Vagina (tissue), 2 donors: Measurements from ENCODE around the gene FAM76B.

Experiments used
- POLR2AphosphoS5 ChIP-seq, 2 donors: sonication (generic); formaldehyde crosslinking; IDR thresholded peaks; one replicate each; pipeline ENCODE4 v1.9.0; 2017; ENCODE audit warnings: antibody characterized with exemption in 2 of 2, mild to moderate bottlenecking in 2 of 2, low read depth in 1 of 2; ENCODE audit not compliant: insufficient read depth in 1 of 2
- TF ChIP-seq, protein P1 (sequence below), 3 experiments: fragments of 450-650 bp in 2 of 3; fragments of 200-600 bp in 1 of 3; sonication (generic) in 1 of 3; IDR thresholded peaks; one replicate each; pipeline ENCODE4 v1.5.1; 2017 to 2019; ENCODE audit warnings: antibody characterized with exemption in 3 of 3, mild to moderate bottlenecking in 2 of 3, moderate library complexity in 2 of 3

DNA sequence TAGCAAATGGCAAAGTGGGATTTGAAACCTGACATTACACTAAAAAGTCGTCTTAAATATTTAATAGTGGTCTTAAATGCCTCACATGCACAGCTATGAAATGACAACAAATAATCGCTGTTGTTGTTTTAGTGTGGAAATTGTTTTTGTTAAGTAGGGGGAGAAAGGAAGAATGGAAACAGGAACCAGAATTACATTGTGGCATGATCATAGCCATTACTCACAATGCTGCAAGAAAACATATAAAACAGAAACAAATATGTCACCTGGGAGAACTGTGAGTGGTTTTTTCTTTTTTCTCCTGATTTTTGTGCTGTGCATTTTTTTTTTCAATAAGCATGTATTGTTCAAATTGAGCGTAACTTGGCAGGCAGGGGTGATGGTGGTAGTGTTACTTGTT is 22.9 kb downstream of the FAM76B start:
- TF ChIP-seq, protein P1, sequence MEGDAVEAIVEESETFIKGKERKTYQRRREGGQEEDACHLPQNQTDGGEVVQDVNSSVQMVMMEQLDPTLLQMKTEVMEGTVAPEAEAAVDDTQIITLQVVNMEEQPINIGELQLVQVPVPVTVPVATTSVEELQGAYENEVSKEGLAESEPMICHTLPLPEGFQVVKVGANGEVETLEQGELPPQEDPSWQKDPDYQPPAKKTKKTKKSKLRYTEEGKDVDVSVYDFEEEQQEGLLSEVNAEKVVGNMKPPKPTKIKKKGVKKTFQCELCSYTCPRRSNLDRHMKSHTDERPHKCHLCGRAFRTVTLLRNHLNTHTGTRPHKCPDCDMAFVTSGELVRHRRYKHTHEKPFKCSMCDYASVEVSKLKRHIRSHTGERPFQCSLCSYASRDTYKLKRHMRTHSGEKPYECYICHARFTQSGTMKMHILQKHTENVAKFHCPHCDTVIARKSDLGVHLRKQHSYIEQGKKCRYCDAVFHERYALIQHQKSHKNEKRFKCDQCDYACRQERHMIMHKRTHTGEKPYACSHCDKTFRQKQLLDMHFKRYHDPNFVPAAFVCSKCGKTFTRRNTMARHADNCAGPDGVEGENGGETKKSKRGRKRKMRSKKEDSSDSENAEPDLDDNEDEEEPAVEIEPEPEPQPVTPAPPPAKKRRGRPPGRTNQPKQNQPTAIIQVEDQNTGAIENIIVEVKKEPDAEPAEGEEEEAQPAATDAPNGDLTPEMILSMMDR (IDR thresholded peaks at IDR 0.05) = no peak
- no peak for TF ChIP-seq POLR2AphosphoS5 (IDR thresholded peaks at IDR 0.05; ENCODE audit: insufficient read depth in 1 of 2, low read depth in 1 of 2)
